ENCODE results near the gene MRI1.
"Not testable (repeated sequence)": the region's sequence is repeated elsewhere in the genome, so short reads cannot be mapped to it uniquely, and the experiment has no call there.

The MRI1 gene

GRCh38 chr19:13762635-13763235, 1.6 kb upstream of the MRI1 start:
- DNase-seq, result no peak

- no peak for DNase-seq
These were observed 1.1 kb upstream of the MRI1 start for GRCh38 chr19:13763265-13763664.

GRCh38 chr19:13764821-13765394, 586 bp downstream of the MRI1 start:
- peak; percentile 33 to 40 for DNase-seq

- DNase-seq, result no peak
These were observed 1.2 kb downstream of the MRI1 start for GRCh38 chr19:13765395-13766094.

GRCh38 chr19:13766095-13766481, 1.8 kb downstream of the MRI1 start:
- no peak for DNase-seq

- DNase-seq, result no peak
These were observed 4.2 kb downstream of the MRI1 start for GRCh38 chr19:13768510-13768909.

GRCh38 chr19:13770013-13770635, 5.8 kb downstream of the MRI1 start:
- DNase-seq, result no peak

- DNase-seq, result peak; percentile 78 to 85
These were observed 10.2 kb downstream of the MRI1 start, which contains the start of gene C19orf53 for GRCh38 chr19:13774217-13775191. C19orf53 (plus strand) TSS chr19:13774456; CDS start chr19:13774478, 22 bp downstream.

GRCh38 chr19:13778398-13778797, 14.1 kb downstream of the MRI1 start:
- no peak for DNase-seq

GRCh38 chr19:13778847-13779246, 14.5 kb downstream of the MRI1 start:
- DNase-seq, result no peak

GRCh38 chr19:13779794-13780193, 15.5 kb downstream of the MRI1 start:
- DNase-seq, result not testable (repeated sequence)

- DNase-seq, result no peak
These were observed 17.2 kb downstream of the MRI1 start for GRCh38 chr19:13781547-13781946.

GRCh38 chr19:13782537-13782936, 18.2 kb downstream of the MRI1 start:
- DNase-seq, result no peak

GRCh38 chr19:13783565-13784500, 19.5 kb downstream of the MRI1 start:
- DNase-seq, result no peak

GRCh38 chr19:13784731-13785452, 20.6 kb downstream of the MRI1 start:
- peak; percentile 65 to 72 for DNase-seq

- DNase-seq, result no peak
These were observed 24.7 kb downstream of the MRI1 start for GRCh38 chr19:13788991-13789390.

GRCh38 chr19:13790354-13790753, 26.0 kb downstream of the MRI1 start:
- no peak for DNase-seq

GRCh38 chr19:13793317-13793716, 29.0 kb downstream of the MRI1 start:
- not testable (repeated sequence) for DNase-seq

GRCh38 chr19:13794398-13794756, 30.1 kb downstream of the MRI1 start:
- no peak for DNase-seq

GRCh38 chr19:13794757-13795589, 30.7 kb downstream of the MRI1 start, which contains the start of gene ZSWIM4:
ZSWIM4 (plus strand) TSS chr19:13795443; CDS start chr19:13795649, 206 bp downstream.
- peak; percentile 91 to 93 for DNase-seq

Data from stimulated activated CD4-positive, alpha-beta T cell treated with anti-CD3 and anti-CD28 coated beads, Interleukin-2, amount 100 ng/mL, for 48 hours (primary cell).